Stomach smooth muscle (tissue), 2 donors: ENCODE results near the gene CELF2.
"Not testable (repeated sequence)": the region's sequence is repeated elsewhere in the genome, so short reads cannot be mapped to it uniquely, and the experiment has no call there.

Experiments
- H3K27ac ChIP-seq: one replicate; pipeline ENCODE4 v1.7.0; 2013; ENCODE audit warnings: mild to moderate bottlenecking, low read length, inconsistent platforms
- H3K27me3 ChIP-seq, 2 donors: one replicate each; pipeline ENCODE4 v1.7.0; 2013; ENCODE audit warnings: low read length in 2 of 2; ENCODE audit not compliant: insufficient read depth in 2 of 2, control insufficient read depth in 1 of 2
- H3K36me3 ChIP-seq, 2 donors: one replicate each; pipeline ENCODE4 v1.7.0; 2013; ENCODE audit warnings: low read length in 2 of 2; ENCODE audit not compliant: control insufficient read depth in 2 of 2, insufficient read depth in 2 of 2
- H3K4me1 ChIP-seq: one replicate; pipeline ENCODE4 v1.7.0; 2013; ENCODE audit warnings: low read length; ENCODE audit not compliant: control insufficient read depth, insufficient read depth
- H3K4me3 ChIP-seq, 2 donors: one replicate each; pipeline ENCODE4 v1.7.0; 2013; ENCODE audit warnings: low read length in 2 of 2
- H3K9ac ChIP-seq, 2 donors: one replicate each; pipeline ENCODE4 v1.7.0; 2013; ENCODE audit warnings: low read length in 2 of 2, mild to moderate bottlenecking in 1 of 2
- H3K9me3 ChIP-seq, 2 donors: one replicate each; pipeline ENCODE4 v1.7.0; 2013; ENCODE audit warnings: low read length in 2 of 2; ENCODE audit not compliant: control insufficient read depth in 2 of 2
- donor health status: healthy.
- donor health status: Pancreatic carcinoma.

The CELF2 gene

DNA sequence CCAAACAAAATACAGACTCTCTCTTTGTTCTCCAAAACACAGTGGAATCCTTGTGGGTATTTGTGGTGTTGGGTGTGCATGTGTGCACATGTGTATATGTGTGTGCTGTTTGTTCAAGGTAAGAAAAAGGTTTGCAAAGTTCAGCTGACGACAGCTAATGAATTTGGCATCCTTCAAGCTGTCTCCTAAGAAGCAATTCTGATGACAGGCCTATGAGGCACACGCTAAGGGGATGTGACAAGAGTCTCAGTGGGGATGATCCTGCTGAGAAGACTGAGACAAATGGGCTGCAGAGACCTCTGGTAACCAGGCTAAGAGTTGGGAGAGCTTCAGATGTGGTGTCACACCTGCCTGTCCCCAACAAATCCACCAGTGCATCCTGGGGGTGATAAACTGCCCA lies 26.5 kb upstream of the CELF2 start:
- Histone ChIP-seq H3K27me3 (no peaks in the 10 kb centered on the region), H3K36me3 (no peaks in the 10 kb centered on the region), H3K27ac (no peak overlapping the region), H3K4me3 (no peak overlapping the region), H3K9ac (no peak overlapping the region), H3K4me1 (peaks cover 7% of the 10 kb centered on the region), H3K9me3 (no peaks in the 10 kb centered on the region)

DNA sequence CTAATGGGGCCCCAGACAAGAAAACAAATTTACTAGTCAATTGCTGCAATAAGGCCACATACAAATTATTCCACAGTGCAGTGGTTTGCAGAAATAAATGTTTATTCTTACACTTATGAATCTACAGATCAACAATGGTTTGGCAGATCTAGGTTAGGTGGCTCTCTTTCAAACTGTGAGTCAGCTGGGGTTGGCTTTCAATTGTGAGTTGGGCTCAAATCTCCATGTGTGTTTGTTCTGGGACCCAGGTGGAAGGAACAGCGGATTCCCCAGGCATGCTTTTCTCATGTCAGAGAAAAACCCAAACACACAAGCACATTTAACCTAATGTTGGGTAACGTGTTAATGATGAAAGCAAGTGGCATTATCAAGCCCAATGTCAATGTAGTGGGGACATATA lies 25.6 kb upstream of the CELF2 start:
- Histone ChIP-seq H3K27ac (no peak overlapping the region), H3K9ac (no peak overlapping the region), H3K4me3 (no peak overlapping the region), H3K9me3 (no peaks in the 10 kb centered on the region), H3K36me3 (no peaks in the 10 kb centered on the region), H3K27me3 (no peaks in the 10 kb centered on the region), H3K4me1 (peaks cover 2% of the 10 kb centered on the region)

- Histone ChIP-seq H3K4me3 (no peak overlapping the region), H3K4me1 (peaks cover 2% of the 10 kb centered on the region), H3K9ac (no peak overlapping the region), H3K9me3 (no peaks in the 10 kb centered on the region), H3K27ac (no peak overlapping the region), H3K36me3 (no peaks in the 10 kb centered on the region), H3K27me3 (no peaks in the 10 kb centered on the region)
These were observed 24.5 kb upstream of the CELF2 start for GRCh38 chr10:10992961-10993714.

GRCh38 chr10:10993785-10994184 lies 23.9 kb upstream of the CELF2 start:
- H3K9me3 ChIP-seq: no peaks in the 10 kb centered on the region
- H3K4me1 ChIP-seq: peaks cover 2% of the 10 kb centered on the region
- no peak overlapping the region for H3K4me3 ChIP-seq
- no peak overlapping the region for H3K27ac ChIP-seq
- H3K9ac ChIP-seq: no peak overlapping the region
- H3K36me3 ChIP-seq: no peaks in the 10 kb centered on the region
- no peaks in the 10 kb centered on the region for H3K27me3 ChIP-seq

DNA sequence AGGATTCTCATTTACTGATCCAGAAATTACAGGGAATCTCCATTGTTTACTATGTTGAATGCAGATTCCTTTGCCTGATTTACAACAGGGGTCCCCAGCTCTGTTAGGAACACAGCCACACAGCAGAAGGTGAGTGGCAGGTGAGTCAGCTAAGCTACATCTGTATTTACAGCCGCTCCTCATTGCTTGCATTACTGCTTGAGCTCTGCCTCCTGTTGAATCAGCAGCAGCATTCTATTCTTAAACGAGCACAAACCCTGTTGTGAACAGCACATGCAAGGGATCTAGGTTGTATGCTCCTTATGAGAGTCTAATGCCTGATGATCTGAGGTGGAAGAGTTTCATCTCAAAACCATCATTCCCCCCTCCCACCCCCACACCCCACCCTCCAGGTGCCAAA lies 23.3 kb upstream of the CELF2 start:
- Histone ChIP-seq H3K27ac (no peak overlapping the region), H3K4me1 (peaks cover 2% of the 10 kb centered on the region), H3K4me3 (no peak overlapping the region), H3K36me3 (no peaks in the 10 kb centered on the region), H3K27me3 (no peaks in the 10 kb centered on the region), H3K9me3 (no peaks in the 10 kb centered on the region), H3K9ac (no peak overlapping the region)

DNA sequence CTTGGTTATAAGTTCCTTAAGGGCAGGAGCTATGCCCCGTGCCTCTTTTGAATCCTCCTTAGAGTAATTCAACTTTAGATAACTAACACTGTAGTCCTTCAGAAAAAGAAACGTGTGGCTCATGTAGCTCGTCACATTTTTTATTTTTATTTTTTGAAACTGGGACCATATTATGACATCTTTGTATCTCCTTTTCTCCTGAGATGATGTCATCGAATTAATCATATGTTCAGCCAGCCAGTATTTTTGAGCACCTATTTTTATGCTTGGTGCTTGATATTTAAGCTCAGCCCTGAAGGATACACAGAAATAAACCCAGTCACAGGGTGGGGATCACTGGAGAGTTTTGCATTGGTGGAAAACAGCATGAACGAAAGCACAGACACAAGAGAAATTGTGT lies 22.6 kb upstream of the CELF2 start:
- Histone ChIP-seq H3K27me3 (no peaks in the 10 kb centered on the region), H3K36me3 (no peaks in the 10 kb centered on the region), H3K9me3 (no peaks in the 10 kb centered on the region), H3K4me1 (no peaks in the 10 kb centered on the region), H3K27ac (no peak overlapping the region), H3K4me3 (no peak overlapping the region), H3K9ac (no peak overlapping the region)

GRCh38 chr10:10996966-10997620 lies 20.6 kb upstream of the CELF2 start:
- no peaks in the 10 kb centered on the region for H3K9me3 ChIP-seq
- H3K9ac ChIP-seq: no peak overlapping the region
- H3K27me3 ChIP-seq: no peaks in the 10 kb centered on the region
- H3K4me1 ChIP-seq: no peaks in the 10 kb centered on the region
- H3K27ac ChIP-seq: no peak overlapping the region
- H3K36me3 ChIP-seq: no peaks in the 10 kb centered on the region
- H3K4me3 ChIP-seq: no peak overlapping the region

DNA sequence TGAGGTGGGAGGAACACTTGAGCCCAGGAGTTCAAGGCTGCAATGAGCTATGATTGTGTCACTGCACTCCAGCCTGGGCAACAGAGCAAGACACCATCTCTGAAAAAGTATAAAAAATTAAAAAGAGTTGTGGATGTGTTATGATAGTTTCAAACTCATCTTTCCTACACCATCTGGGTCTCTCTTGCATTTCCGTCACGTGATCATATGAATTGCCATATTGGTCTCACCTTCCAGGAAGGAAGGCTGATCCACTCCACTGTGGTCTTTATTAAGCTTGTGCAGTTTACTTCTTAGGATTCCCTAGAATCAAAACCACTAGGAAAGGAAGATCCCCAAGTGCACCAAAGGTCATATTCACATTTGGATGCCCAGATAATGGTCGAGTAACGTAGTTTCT lies 18.2 kb upstream of the CELF2 start:
- not testable (repeated sequence) for H3K36me3 ChIP-seq, H3K27ac ChIP-seq, H3K9me3 ChIP-seq, H3K4me3 ChIP-seq, H3K4me1 ChIP-seq, H3K9ac ChIP-seq, H3K27me3 ChIP-seq

DNA sequence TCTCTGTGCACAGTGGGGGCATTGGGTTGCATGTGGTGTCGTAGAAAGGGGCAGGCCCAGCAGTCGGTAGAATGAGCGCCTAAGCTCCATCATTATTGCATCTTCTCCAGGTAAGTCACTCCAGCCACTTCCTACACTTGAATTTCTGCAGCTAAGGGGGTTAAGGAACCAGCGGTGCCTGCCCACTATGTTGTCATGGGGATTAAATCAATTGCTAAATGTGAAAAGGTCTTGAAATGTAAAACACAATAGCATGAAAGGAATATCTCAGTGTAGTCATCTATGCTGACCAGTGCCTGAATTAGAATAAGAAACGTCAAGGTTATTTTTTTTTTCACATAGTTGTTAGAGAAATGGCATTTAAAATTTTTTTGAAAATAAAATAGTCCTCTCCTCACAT lies 15.2 kb upstream of the CELF2 start:
- Histone ChIP-seq H3K4me1 (no peaks in the 10 kb centered on the region), H3K4me3 (no peak overlapping the region), H3K9ac (no peak overlapping the region), H3K27ac (no peak overlapping the region), H3K27me3 (no peaks in the 10 kb centered on the region), H3K36me3 (no peaks in the 10 kb centered on the region), H3K9me3 (no peaks in the 10 kb centered on the region)

- Histone ChIP-seq H3K4me1 (no peaks in the 10 kb centered on the region), H3K9me3 (no peaks in the 10 kb centered on the region), H3K27ac (no peak overlapping the region), H3K27me3 (no peaks in the 10 kb centered on the region), H3K4me3 (no peak overlapping the region), H3K9ac (no peak overlapping the region), H3K36me3 (no peaks in the 10 kb centered on the region)
These were observed 14.8 kb upstream of the CELF2 start for GRCh38 chr10:11002916-11003315.

DNA sequence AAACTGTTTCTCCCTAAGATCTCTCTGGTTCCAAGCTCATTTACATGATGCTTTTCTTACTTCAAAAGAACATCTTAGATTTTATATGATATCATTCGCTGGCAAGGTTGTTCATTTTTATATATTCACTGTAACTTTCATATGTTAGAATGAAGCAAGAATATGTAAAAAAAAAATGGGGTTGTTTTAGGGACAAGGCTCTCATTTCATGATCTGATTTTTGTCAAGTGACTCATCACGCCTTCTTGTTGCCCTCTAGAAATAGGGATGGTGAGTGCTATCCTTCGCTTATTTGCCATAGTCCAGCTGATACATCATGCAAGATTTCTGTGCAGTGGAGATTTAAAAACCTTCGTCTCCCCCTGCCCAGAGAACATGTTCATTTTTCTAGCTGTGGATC lies 14.0 kb upstream of the CELF2 start:
- H3K4me3 ChIP-seq: no peak overlapping the region
- no peak overlapping the region for H3K9ac ChIP-seq
- H3K27me3 ChIP-seq: no peaks in the 10 kb centered on the region
- no peaks in the 10 kb centered on the region for H3K4me1 ChIP-seq
- no peaks in the 10 kb centered on the region for H3K9me3 ChIP-seq
- no peaks in the 10 kb centered on the region for H3K36me3 ChIP-seq
- H3K27ac ChIP-seq: no peak overlapping the region
